Esophagus squamous epithelium (tissue), 4 donors: ENCODE results near the gene EDA.

Source experiments
- CTCF ChIP-seq, 6 experiments: fragments of 450-650 bp in 4 of 6; fragments of 200-600 bp in 2 of 6; sonication (generic) in 2 of 6; IDR thresholded peaks; one replicate each; pipeline ENCODE4 v1.5.1; 2016 to 2019; ENCODE audit warnings: antibody characterized with exemption in 6 of 6, mild to moderate bottlenecking in 4 of 6, moderate library complexity in 4 of 6
- POLR2A ChIP-seq, 4 donors: fragments of 450-650 bp; IDR thresholded peaks; one replicate each; pipeline ENCODE4 v1.6.1; 2017; ENCODE audit warnings: antibody characterized with exemption in 4 of 4, mild to moderate bottlenecking in 4 of 4, moderate library complexity in 3 of 4

GRCh38 chrX:69568828-69569227 lies 47.1 kb upstream of the EDA start:
- TF ChIP-seq CTCF (IDR thresholded peaks at IDR 0.05) (no peak), POLR2A (IDR thresholded peaks at IDR 0.05) (no peak)
